Gastroesophageal sphincter (tissue), 4 donors: Measurements from ENCODE around the gene ZMYND10. TPM values are rescaled to one million over a fixed set of nuclear protein-coding genes. Genes with fewer than 3 reads are reported as not detected.

Experiments used
- ATAC-seq: fragments of 150-250 bp; one replicate; pipeline ENCODE4 v1.9.1; 2016; ENCODE audit warnings: mild to moderate bottlenecking, moderate library complexity
- H3K27ac ChIP-seq, 4 donors: fragments of 200-600 bp; sonication (generic) in 3 of 4; 1 replicate in 3 of 4; 2 replicates in 1 of 4; pipeline ENCODE4 v1.5.1; 2016 to 2019
- H3K27me3 ChIP-seq: fragments of 200-600 bp; sonication (generic); one replicate; pipeline ENCODE4 v1.5.1; 2019
- H3K36me3 ChIP-seq, 2 donors: fragments of 200-600 bp; sonication (generic); one replicate each; pipeline ENCODE4 v1.5.1; 2019; ENCODE audit warnings: control low read depth in 1 of 2
- H3K4me1 ChIP-seq, 3 donors: fragments of 200-600 bp; sonication (generic); 1 replicate in 2 of 3; 2 replicates in 1 of 3; pipeline ENCODE4 v1.5.1; 2016 to 2019; ENCODE audit warnings: control low read depth in 2 of 3
- H3K4me3 ChIP-seq, 2 donors: fragments of 200-600 bp; sonication (generic); one replicate each; pipeline ENCODE4 v1.5.1; 2019; ENCODE audit warnings: mild to moderate bottlenecking in 1 of 2, moderate library complexity in 1 of 2
- H3K9me3 ChIP-seq, 3 donors: fragments of 200-600 bp; sonication (generic); one replicate each; pipeline ENCODE4 v1.5.1; 2017 to 2019; ENCODE audit warnings: control low read depth in 2 of 3
- EP300 ChIP-seq: sonication (generic); formaldehyde crosslinking; IDR thresholded peaks from one replicate; pipeline ENCODE4 v1.6.1; 2017; ENCODE audit warnings: antibody characterized with exemption, mild to moderate bottlenecking
- POLR2A ChIP-seq, 2 donors: fragments of 450-650 bp; IDR thresholded peaks; one replicate each; pipeline ENCODE4 v1.6.1; 2017; ENCODE audit warnings: antibody characterized with exemption in 2 of 2, mild to moderate bottlenecking in 2 of 2, moderate library complexity in 1 of 2
- POLR2AphosphoS5 ChIP-seq: sonication (generic); formaldehyde crosslinking; IDR thresholded peaks from one replicate; pipeline ENCODE4 v1.6.1; 2017; ENCODE audit warnings: antibody characterized with exemption
- WGBS, 2 donors: methylation state at CpG; one replicate each; pipeline ENCODE4 v1.1.5; 2018; ENCODE audit warnings: low coverage in 1 of 2; 5-methylcytosine and 5-hydroxymethylcytosine counted together
- total RNA-seq, 4 donors: library from RNA; depleted of rRNA; stranded (reverse); fragments of >200 nt; gene quantifications; one replicate each; pipeline ENCODE4 v1.1.0, GENCODE V29; 2016
- TF ChIP-seq, protein P1 (sequence below), 4 experiments: fragments of 200-600 bp in 2 of 4; fragments of 450-650 bp in 2 of 4; sonication (generic) in 1 of 4; IDR thresholded peaks; one replicate each; pipeline ENCODE4 v1.5.1; 2017 to 2019; ENCODE audit warnings: antibody characterized with exemption in 4 of 4, mild to moderate bottlenecking in 2 of 4, moderate library complexity in 2 of 4

ZMYND10 gene
- total RNA-seq, 4 donors from 2014 or later = 0.54 TPM; not detected in 3

DNA sequence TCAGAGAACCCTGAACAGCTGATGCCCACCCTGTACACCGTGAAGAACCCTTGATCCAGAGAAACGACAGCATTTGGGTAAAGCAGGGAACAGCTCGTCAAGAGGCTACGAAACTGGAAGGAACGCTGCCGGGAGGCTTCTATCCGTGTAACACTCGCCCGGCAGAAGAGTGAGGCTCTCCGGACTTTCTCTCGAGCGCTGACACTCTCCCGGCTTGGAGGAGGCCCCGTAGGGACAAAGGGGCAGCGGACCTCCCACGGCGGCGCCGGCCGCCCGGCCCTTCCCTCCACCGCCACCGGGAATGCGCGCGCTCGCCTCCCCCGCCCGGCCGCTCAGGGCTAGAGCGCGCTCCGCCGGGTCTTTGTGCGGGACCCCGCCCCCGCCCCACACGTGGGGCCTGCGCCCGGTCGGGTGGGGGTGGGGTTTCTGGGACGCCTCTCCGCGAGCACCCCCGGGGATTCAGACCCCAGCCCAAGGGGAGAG, 24.6 kb downstream of the ZMYND10 start:
- peaks cover 0 to 49% of the 10 kb centered on the region in 2 donors for H3K36me3 ChIP-seq
- ATAC-seq = peak; percentile 73
- H3K27me3 ChIP-seq = no peaks in the 10 kb centered on the region
- H3K4me1 ChIP-seq = peaks cover 0 to 89% (median 46%) of the 10 kb centered on the region in 3 donors
- H3K9me3 ChIP-seq = no peaks in the 10 kb centered on the region
- 0% methylated on average over 2 of the region's 45 CpGs; no CpG with 5 or more reads in 1 of the 2 donors for WGBS, 2 donors
- H3K27ac ChIP-seq = peak overlapping the region; percentile 61 to 97 (median 95)
- TF ChIP-seq POLR2A (IDR thresholded peaks at IDR 0.05) (peak in 1 of 2 donors; percentile 52), EP300 (no peak), POLR2AphosphoS5 (peak; percentile 39)
- TF ChIP-seq, protein P1, sequence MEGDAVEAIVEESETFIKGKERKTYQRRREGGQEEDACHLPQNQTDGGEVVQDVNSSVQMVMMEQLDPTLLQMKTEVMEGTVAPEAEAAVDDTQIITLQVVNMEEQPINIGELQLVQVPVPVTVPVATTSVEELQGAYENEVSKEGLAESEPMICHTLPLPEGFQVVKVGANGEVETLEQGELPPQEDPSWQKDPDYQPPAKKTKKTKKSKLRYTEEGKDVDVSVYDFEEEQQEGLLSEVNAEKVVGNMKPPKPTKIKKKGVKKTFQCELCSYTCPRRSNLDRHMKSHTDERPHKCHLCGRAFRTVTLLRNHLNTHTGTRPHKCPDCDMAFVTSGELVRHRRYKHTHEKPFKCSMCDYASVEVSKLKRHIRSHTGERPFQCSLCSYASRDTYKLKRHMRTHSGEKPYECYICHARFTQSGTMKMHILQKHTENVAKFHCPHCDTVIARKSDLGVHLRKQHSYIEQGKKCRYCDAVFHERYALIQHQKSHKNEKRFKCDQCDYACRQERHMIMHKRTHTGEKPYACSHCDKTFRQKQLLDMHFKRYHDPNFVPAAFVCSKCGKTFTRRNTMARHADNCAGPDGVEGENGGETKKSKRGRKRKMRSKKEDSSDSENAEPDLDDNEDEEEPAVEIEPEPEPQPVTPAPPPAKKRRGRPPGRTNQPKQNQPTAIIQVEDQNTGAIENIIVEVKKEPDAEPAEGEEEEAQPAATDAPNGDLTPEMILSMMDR (IDR thresholded peaks at IDR 0.05) = peak in 1 of 4 experiments; percentile 22
- H3K4me3 ChIP-seq = peak overlapping the region; percentile 51 to 89

DNA sequence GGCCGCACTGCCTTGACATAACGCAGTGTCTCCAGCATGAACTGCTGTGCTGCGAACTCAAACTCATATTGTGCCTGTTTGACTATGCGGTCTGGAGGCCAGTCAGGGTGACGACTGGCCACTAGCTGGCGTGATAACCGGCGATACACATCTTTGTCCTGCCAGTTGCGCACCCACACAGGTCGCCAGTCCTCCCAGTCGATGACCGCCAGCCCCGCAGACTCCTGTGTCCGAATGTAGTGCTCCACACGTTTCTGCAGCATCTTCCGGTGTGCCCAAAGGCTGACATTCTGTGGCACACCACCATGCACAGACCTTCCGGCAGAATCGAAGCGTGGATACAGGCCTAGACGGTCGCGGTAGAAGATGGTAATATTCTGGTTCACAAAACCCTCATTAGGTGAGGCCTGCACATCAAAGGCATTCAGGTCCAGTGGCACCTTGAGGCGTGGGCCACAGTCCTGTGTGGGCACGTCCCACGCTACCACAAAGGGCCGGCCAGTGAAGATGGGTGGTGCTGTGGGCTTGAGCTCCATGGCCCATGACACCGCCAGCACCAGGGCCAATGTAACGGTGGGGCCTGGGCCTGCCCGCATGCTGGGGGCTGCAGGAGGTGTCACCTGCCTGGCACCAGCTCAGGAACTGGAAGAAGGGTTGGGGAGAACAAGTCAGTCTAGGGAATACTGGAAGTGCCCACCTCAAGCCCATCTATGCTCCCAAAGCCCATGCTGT, 25.5 kb downstream of the ZMYND10 start:
- peaks cover 0 to 47% of the 10 kb centered on the region in 2 donors for H3K36me3 ChIP-seq
- no peaks in the 10 kb centered on the region for H3K9me3 ChIP-seq
- no peak for ATAC-seq
- peak overlapping the region in 3 of 4 donors; percentile 94 to 97 (median 96) for H3K27ac ChIP-seq
- peak overlapping the region; percentile 51 to 89 for H3K4me3 ChIP-seq
- no peaks in the 10 kb centered on the region for H3K27me3 ChIP-seq
- peaks cover 0 to 81% (median 46%) of the 10 kb centered on the region in 3 donors for H3K4me1 ChIP-seq
- TF ChIP-seq POLR2A (IDR thresholded peaks at IDR 0.05) (no peak), EP300 (no peak), POLR2AphosphoS5 (no peak)
- TF ChIP-seq, protein P1 (IDR thresholded peaks at IDR 0.05) = no peak
- WGBS, 2 donors = 45% methylated on average over 4 of the region's 29 CpGs; no CpG with 5 or more reads in 1 of the 2 donors

DNA sequence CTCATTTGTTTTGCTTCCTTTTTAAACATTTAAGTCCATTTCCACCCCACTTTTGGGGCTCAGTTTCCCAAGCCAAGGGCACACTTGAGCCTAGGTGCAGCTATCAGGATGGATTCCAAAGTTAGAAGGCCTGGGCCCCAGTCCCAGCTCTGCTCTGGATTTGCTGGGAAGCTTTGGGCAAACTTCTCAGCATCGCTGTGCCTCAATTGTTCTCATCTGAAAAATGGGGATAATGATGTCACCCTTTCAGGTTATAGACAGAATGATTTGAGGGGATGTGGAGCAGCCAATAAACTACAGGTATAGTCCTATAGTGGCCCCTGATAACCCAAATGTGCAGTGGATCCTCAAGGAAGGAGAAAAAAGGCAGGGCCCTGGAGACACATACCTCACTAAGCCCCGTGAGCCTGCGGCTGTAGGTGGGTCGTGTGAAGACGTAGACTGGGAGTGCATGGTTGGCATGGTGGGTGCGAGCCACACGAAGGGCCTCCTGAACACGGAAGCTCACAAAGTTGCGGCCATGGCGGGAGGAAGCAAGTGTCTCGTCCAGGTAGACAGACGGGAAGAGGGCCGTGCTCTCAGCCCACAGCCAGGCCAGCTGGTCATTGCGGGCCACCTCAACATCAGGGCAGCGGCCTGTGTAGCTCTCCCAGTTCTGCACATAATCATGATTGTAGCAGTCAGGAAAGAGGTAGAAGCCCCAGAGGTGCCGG, 26.2 kb downstream of the ZMYND10 start:
- peaks cover 0 to 53% of the 10 kb centered on the region in 2 donors for H3K36me3 ChIP-seq
- peak overlapping the region in 1 of 2 donors; percentile 89 for H3K4me3 ChIP-seq
- H3K27me3 ChIP-seq = no peaks in the 10 kb centered on the region
- peak overlapping the region in 2 of 4 donors; percentile 4 to 97 for H3K27ac ChIP-seq
- TF ChIP-seq EP300 (no peak), POLR2AphosphoS5 (no peak), POLR2A (IDR thresholded peaks at IDR 0.05) (no peak)
- TF ChIP-seq, protein P1 (IDR thresholded peaks at IDR 0.05) = no peak
- H3K9me3 ChIP-seq = no peaks in the 10 kb centered on the region
- H3K4me1 ChIP-seq = peaks cover 0 to 74% (median 44%) of the 10 kb centered on the region in 3 donors
- WGBS, 2 donors = 81 to 85% methylated on average over 5 to 9 of the region's 16 CpGs
- no peak for ATAC-seq

DNA sequence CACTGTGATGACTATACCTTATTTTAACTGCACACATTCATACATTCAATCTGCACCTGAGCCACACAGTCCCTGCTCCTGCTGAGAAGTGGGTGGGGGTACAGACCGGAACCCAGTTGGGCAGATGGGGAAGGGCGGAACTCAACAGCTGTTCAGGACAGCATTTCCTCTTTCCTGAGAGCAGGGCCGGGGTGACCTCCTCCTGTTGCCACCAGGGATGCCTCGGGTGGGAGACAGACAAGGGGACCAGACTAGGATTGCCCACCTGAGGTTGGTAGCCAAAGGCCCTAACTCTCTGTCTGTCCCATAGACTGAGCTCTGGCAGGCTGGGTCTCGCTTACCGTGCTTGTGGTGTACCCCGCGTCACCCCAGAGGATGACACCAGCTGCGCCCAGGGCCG, 26.9 kb downstream of the ZMYND10 start:
- no peaks in the 10 kb centered on the region for H3K27me3 ChIP-seq
- WGBS, 2 donors = no CpG with 5 or more reads among the region's 10 CpGs
- ATAC-seq = no peak
- peaks cover 0 to 67% (median 40%) of the 10 kb centered on the region in 3 donors for H3K4me1 ChIP-seq
- H3K9me3 ChIP-seq = no peaks in the 10 kb centered on the region
- TF ChIP-seq, protein P1 (IDR thresholded peaks at IDR 0.05) = no peak
- TF ChIP-seq POLR2AphosphoS5 = no peak
- no peak for TF ChIP-seq EP300
- TF ChIP-seq POLR2A (IDR thresholded peaks at IDR 0.05) = no peak
- H3K36me3 ChIP-seq = peaks cover 0 to 54% of the 10 kb centered on the region in 2 donors
- peak overlapping the region in 1 of 2 donors; percentile 89 for H3K4me3 ChIP-seq
- peak overlapping the region in 2 of 4 donors; percentile 10 to 97 for H3K27ac ChIP-seq
